HG03159 (cell line): ENCODE measurements around the gene SERINC2.
A peak's percentile ranks its signal among the peaks of the same experiment; 100 is the strongest.
"Not testable (repeated sequence)": the region's sequence is repeated elsewhere in the genome, so short reads cannot be mapped to it uniquely, and the experiment has no call there.

Experiments used
- ATAC-seq: cut with Tn5 transposase; IDR thresholded peaks from one replicate; pipeline ENCODE4 v1.9.1; 2021; ENCODE audit warnings: mild to moderate bottlenecking, moderate library complexity; ENCODE audit not compliant: unreplicated experiment

The SERINC2 gene

DNA sequence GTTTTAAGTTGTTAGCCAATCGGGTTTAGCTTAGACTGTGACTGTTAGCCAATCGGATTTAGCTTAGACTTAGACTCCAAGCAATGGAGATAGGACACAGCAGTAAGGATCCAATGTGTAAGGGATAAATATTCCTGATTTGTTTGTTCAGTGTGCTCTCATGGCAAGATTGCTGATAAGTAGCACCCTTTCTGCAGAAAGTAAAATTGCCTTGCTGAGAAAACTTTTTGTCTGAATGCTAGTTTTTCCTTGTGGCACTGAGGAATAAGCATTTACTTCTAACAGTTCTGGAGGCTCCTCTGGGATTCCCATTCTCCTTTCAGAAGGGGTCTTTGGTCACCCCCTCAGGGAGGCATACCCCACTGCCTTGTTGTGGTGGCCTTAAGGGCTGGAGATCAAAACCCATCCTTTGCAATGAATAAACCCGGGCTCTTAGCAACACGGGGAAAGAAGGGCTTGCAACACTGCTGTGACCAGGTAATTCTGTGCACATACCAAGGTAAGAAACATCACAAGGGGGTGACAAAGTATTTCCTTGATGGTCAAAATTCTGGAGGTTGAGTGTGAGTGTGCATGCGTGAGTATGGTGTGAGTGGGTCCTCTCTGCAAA is 45.4 kb downstream of the SERINC2 start:
- no peak for ATAC-seq

DNA sequence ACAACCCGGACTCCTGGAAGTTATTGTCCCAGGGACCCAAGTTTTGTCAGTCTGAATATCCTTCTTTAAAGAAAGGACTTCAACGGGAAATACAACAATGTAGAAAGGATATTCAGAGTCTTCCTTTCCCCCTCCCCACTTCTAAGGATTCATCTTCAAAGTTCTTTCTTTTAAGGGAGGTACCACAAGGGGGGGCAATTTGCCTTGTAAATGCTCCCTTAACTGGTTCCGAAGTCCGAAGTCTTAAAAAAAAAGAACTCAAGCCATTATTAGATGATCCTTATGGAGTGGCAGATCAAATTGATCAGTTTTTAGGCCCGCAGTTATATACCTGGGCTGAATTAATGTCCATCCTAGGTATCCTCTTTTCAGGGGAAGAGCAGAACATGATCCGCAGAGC is 47.0 kb downstream of the SERINC2 start:
- no peak for ATAC-seq

DNA sequence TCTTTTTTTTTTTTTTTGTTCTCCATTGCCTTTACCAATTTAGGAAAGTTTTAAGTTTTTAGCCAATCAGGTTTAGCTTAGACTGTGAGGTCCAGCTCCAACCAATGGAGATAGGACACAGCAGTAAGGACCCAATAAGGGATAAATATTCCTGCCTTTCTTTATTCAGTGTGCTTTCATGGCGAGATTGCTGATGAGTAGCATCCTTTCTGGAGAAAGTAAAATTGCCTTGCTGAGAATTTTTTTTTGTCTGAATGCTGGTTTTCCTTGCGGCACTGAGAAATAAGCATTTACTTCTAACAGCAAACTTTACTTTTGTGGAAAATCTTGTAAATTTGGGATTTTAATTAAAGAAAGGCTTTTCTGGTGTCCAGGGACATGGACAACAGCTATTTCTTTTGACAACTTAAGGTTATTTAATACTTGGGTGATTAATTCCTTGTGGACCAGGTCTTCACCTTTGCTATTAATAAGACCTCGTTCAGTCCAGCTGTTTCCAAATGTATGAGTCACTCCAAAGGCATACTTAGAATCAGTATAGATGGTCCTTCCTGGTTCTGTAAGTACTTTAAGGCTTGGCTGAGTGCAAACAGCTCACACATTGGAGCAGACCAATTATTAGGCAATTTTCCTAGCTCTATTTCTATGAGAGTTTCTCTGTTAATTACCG is 54.1 kb downstream of the SERINC2 start:
- no peak for ATAC-seq

DNA sequence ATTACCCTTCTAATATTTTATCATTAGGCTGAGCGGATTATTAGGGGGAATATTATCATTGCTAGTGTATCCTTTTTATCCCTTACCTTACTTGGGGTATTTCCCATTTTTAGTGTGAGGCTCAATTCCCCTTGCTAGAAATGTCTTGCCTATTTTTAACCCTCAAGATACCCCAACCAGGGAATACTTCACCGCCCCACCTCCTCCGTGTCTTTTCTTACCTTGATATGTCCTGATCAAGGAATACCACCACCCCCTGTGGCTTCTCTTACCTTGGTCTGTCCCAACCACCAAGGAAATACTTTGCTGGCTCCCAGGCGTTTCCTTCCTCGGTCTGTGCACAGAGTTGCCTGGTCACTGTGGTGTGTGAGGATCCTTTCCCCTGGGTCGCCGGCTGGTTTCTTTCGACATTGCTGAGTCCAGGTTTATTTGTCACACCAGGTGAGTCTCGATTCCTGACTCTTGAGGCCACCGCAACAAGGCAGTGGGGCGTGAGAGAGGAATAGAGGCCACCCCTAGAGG is 57.8 kb downstream of the SERINC2 start:
- no peak for ATAC-seq

DNA sequence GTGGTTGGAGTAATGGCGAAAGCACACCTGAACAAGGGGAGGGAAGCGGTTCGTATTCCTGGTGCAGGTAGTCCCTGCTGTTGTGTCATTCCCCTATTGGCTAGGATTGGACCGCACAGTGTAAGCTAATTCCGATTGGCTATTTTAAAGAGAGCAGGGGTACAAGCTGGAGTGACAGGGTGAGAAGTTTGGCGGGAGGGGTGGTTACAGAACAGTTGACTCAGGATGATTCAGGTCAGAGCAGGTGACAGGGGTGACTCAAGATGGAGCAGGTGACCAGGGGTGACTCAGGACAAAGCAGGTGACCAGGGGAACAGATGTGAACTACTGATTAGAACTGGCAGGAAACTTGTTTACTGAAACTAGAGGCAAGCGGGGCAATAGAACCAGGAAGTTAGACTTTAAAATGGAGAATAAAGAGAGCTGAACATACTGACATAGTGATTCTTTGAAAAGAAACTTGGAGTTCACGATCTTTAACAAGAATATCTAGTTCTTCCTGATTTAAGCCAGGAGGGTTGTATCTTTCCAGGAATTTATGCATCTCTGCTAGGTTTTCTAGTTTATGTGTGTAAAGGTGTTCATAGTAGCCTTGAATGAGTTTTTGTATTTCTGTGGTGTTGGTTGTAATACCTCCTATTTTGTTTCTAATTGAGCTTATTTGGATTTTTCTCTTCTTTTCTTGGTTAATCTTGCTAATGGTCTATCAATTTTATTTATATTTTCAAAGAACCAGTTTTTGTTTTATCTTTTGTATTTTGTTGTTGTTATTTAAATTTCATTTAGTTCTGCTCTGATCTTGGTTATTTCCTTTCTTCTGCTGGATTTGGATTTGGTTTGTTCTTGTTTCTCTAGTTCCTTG is 58.7 kb downstream of the SERINC2 start:
- ATAC-seq, result not testable (repeated sequence)

DNA sequence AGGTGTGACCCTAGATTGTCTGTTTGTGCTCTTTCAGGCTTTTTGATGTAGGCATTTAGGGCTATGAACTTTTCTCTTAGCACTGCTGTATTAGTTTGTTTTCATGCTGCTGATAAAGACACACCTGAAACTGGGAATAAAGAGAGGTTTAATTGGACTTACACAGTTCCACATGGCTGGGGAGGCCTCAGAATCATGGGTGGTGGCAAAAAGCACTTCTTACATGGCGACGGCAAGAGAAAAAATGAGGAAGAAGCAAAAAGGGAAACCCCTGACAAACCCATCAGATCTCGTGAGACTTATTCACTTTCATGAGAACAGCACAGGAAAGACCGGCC is 59.3 kb downstream of the SERINC2 start:
- ATAC-seq, result not testable (repeated sequence)

DNA sequence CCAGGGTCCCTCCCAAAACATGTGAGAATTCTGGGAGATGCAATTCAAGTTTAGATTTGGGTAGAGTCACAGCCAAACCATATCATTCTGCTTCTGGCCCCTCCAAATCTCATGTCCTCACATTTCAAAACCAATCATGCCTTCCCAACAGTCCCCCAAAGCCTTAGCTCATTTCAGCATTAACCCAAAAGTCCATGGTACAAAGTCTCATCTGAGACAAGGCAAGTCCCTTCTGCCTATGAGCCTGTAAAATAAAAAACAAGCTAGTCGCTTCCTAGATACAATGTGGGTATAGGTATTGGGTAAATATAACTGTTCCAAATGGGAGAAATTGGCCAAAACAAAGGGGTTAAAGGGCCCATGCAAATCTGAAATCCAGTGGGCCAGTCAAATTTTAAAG is 59.7 kb downstream of the SERINC2 start:
- not testable (repeated sequence) for ATAC-seq

DNA sequence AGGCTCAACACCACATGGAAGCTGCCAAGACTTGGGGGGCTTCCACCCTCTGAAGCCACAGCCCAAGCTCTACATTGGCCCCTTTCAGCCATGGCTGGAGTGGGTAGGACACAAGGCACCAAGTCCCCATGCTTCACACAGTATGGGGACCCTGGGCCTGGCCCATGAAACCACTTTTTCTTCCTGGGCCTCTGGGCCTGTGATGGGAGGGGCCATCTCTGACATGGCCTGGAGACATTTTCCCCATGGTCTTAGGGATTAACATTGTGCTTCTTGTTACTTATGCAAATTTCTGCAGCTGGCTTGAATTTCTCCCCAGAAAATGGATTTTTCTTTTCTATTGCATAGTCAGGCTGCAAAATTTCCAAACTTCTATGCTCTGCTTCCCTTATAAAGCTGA is 60.5 kb downstream of the SERINC2 start:
- ATAC-seq, result not testable (repeated sequence)

DNA sequence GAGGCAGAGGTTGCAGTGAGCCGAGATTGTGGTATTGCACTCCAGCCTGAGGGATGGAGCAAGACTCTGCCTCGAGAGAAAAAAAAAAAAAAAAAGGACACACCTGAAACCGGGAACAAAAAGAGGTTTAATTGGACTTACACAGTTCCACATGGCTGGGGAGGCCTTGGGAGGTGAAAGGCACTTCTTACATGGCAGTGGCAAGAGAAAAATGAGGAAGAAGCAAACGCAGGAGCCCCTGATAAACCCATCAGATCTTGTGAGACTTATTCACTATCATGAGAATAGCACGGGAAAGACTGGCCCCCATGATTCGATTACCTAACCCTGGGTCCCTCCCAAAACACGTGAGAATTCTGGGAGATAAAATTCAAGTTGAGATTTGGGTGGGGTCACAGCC is 61.6 kb downstream of the SERINC2 start:
- ATAC-seq, result not testable (repeated sequence)

DNA sequence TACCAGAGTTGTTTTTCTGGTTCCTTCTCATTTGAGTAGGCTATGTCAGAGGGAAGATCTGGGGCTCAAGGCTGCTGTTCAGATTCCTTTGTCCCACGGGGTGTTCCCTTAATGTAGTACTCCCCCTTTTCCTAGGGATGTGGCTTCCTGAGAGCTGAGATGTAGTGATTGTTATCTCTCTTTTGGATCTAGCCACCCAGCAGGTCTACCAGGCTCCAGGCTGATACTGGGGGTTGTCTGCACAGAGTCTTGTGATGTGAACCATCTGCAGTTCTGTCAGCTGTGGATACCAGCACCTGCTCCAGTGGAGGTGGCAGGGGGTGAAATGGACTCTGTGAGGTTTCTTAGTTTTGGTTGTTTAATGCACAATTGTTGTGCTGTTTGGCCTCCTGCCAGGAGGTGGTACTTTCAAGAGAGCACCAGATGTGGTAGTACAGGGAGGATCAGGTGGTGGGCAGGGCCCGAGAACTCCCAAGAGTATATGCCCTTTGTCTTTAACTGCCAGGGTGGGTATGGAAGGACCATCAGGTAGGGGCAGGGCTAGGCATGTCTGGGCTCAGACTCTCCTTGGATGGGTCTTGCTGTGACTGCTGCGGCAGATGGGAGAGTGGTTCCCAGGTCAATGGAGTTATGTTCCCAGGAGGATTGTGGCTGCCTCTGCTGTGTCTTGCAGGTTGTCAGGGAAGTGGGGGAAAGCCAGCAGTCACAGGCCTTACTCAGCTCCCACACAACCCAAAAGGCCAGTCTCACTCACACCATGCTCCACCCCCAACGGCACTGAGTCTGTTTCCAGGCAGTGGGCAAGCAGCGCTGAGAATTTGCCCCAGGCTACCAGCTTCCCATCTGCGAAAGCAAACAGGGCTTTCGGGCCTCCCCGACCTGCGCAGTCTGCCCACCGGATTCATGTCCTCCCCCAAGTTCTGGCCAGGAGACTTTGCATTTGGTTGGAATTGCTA is 64.2 kb downstream of the SERINC2 start:
- no peak for ATAC-seq

DNA sequence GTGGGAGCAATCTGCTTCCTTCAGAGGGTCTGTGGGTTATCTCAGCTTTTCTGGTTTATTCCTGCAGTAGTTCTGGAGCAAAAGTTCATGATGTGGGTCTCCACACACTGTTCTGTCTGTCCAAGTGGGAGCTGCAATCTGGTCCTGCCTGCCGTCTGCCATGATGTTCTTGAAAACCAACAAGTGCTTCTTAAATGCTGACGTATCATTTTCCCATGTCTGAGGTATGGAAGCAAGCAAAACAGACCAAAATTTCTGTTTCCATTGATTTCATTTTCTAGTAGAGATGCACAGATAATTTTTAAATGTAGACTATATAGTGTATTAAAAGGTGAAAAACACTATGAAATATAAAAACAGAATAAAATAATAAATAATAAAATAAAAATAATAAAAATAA is 65.2 kb downstream of the SERINC2 start:
- no peak for ATAC-seq

DNA sequence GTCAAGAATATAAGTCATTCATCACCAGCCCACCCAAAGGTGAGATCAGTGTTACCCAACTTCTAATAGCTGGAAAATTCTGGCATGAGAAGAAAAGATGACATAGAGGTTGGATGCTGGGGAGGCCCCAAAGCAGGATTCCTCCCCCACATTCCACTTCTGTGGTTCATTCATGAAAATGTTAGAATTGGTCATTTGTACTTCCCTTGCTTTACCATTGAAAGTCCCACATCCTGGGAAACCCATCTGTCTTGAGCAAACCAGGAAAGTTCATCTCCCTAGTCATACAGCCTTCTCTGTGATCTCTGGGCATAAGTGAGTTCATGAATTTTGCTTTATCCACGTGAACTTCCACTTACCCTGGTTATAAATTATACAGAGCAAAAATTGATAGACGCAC is 66.8 kb downstream of the SERINC2 start:
- ATAC-seq, result no peak

DNA sequence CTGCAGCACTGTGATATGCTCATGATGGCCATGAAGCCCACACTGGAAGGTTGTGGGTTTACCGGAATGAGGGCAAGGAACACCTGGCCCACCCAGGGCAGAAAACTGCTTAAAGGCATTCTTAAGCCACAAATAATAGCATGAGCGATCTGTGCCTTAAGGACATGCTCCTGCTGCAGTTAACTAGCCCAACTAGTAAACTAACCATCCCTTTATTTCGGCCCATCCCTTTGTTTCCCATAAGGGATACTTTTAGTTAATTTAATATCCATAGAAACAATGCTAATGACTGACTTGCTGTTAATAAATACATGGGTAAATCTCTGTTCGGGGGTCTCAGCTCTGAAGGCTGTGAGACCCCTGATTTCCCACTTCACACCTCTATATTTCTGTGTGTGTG is 67.4 kb downstream of the SERINC2 start:
- not testable (repeated sequence) for ATAC-seq

DNA sequence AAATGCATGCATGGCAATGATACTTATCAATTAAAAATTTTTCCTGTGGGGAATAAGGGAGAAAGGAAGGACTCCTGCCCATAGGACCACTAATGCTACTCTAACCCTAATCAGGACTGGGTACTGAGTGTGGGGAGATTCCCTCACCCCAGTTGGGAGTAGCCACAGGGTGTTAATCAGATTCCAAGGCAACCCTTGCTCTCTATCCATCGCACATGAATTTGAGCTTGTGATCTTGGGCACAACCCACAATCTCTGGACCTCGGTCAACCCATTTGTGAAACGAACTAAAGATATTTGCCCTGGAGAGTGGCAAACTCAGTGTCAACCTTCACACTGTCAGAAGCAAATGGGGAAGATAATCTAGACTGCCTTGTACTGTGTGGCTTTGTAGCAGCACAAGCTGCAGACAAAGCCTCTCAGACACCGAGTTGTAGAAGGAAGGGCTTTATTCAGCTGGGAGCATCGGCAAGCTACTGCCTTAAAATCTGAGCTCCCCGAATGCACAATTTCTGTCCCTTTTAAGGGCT is 69.5 kb downstream of the SERINC2 start:
- ATAC-seq, result peak; percentile 32

DNA sequence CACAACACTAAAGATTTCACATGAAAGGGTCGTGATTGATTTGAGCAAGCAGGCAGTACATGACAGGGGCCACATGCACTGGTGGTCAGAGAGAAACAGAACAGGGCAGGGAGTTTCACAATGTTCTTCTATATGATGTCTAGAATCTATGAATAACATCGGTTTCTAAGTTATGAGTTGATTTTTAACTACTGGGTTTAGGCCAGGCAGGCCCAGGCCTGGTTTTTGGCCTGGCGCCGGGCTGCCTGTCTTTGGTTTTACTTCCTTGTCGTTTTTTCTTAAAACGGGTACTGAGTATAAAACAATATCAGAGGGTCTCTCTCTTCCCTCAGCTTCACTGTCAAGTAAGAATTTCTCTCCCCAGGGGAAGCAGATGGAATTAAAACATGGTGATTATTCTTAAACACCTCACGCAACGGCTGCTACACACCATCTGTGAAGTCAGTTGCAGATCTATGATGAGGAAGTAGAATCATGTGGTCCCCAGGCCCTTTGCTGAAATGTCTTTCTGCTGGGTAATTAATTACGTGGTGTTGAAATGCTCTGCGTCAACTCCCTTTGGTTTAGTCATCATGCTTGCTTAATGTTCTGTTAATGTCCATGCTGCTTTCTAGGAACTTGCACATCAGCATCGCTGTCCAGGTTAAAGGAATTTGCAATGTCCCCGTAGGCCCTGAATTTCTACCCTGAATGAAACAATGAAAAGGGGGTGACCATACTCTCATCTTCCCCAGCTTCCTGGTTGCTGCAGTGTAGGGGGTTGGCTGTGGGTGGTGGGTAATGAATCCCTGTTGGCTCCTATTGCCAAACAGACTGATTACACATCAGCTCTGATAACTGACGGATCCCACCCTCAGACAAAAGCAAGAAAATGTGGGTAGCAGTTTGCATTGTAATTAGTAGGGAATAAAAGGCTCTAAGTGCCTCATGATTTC is 70.3 kb downstream of the SERINC2 start:
- peak; percentile 78 for ATAC-seq
